Colonic mucosa (tissue), 4 donors: ENCODE measurements around the gene TMEM63A. TPM values are rescaled to one million over a fixed set of nuclear protein-coding genes. Genes with fewer than 3 reads are reported as not detected.

ENCODE experiments used
- DNase-seq: peaks from one replicate; pipeline ENCODE4 v3.0.0-alpha.2; 2020
- H3K27ac ChIP-seq: fragments of 200-600 bp; one replicate; pipeline ENCODE4 v1.8.0; 2021
- H3K27me3 ChIP-seq: fragments of 200-600 bp; one replicate; pipeline ENCODE4 v1.8.0; 2021
- H3K36me3 ChIP-seq: fragments of 200-600 bp; one replicate; pipeline ENCODE4 v1.8.0; 2021
- H3K4me1 ChIP-seq: fragments of 200-600 bp; one replicate; pipeline ENCODE4 v1.8.0; 2021; ENCODE audit warnings: mild to moderate bottlenecking
- H3K4me3 ChIP-seq: fragments of 200-600 bp; one replicate; pipeline ENCODE4 v1.8.0; 2021
- H3K9ac ChIP-seq, 2 donors: one replicate each; pipeline ENCODE4 v1.7.0; 2013; ENCODE audit warnings: control low read depth in 2 of 2, low read depth in 2 of 2, low read length in 2 of 2
- H3K9me3 ChIP-seq: fragments of 200-600 bp; one replicate; pipeline ENCODE4 v1.8.0; 2021
- CTCF ChIP-seq: fragments of 200-600 bp; IDR thresholded peaks from one replicate; pipeline ENCODE4 v1.8.0; 2022; ENCODE audit warnings: antibody characterized with exemption, mild to moderate bottlenecking
- intact Hi-C: fragments of 100-400 bp; cut with DNase I; formaldehyde crosslinking; loops from one replicate; pipeline ENCODE4 v1.14.1; 2022
- total RNA-seq, 2 donors: library from RNA; stranded (reverse); fragmentation: NEBNext Ultra II Directional in 1 of 2; extraction: Animal tissue kit (Norgen Biotek cat#: 25700) in 1 of 2; gene quantifications; one replicate each; pipeline ENCODE4 v1.2.1, GENCODE V29; 2021
- donor health status: healthy.
- donor health status: DM: no; HTN: no; CAD: no.
- donor health status: DM: no; HTN: no; CAD: no.

Gene TMEM63A
- total RNA-seq, 2 donors from 2014 or later = 124 to 165 TPM

- Histone ChIP-seq H3K9ac (no peak overlapping the region), H3K9me3 (no peaks in the 10 kb centered on the region), H3K4me3 (no peak overlapping the region), H3K4me1 (no peaks in the 10 kb centered on the region), H3K36me3 (no peaks in the 10 kb centered on the region), H3K27ac (no peak overlapping the region), H3K27me3 (no peaks in the 10 kb centered on the region)
- TF ChIP-seq CTCF = no peak
- intact Hi-C loops = no loop called here
- DNase-seq = no peak
These were observed 56.6 kb downstream of the TMEM63A start for GRCh38 chr1:225825607-225826007.

GRCh38 chr1:225825078-225825477, 57.1 kb downstream of the TMEM63A start:
- no peak for TF ChIP-seq CTCF
- H3K4me3 ChIP-seq = no peak overlapping the region
- intact Hi-C loops = no loop called here
- H3K27ac ChIP-seq = no peak overlapping the region
- no peak for DNase-seq
- H3K27me3 ChIP-seq = no peaks in the 10 kb centered on the region
- no peak overlapping the region for H3K9ac ChIP-seq
- no peaks in the 10 kb centered on the region for H3K36me3 ChIP-seq
- H3K9me3 ChIP-seq = no peaks in the 10 kb centered on the region
- no peaks in the 10 kb centered on the region for H3K4me1 ChIP-seq

GRCh38 chr1:225824533-225824941, 57.6 kb downstream of the TMEM63A start:
- Histone ChIP-seq H3K4me3 (no peak overlapping the region), H3K27me3 (no peaks in the 10 kb centered on the region), H3K9ac (no peak overlapping the region), H3K4me1 (no peaks in the 10 kb centered on the region), H3K27ac (no peak overlapping the region), H3K36me3 (no peaks in the 10 kb centered on the region), H3K9me3 (no peaks in the 10 kb centered on the region)
- TF ChIP-seq CTCF = no peak
- intact Hi-C loops = no loop called here
- no peak for DNase-seq

- Histone ChIP-seq H3K4me3 (no peak overlapping the region), H3K9me3 (no peaks in the 10 kb centered on the region), H3K36me3 (no peaks in the 10 kb centered on the region), H3K4me1 (no peaks in the 10 kb centered on the region), H3K27me3 (no peaks in the 10 kb centered on the region), H3K27ac (no peak overlapping the region), H3K9ac (no peak overlapping the region)
- no peak for TF ChIP-seq CTCF
- no peak for DNase-seq
- intact Hi-C loops = no loop called here
These were observed 58.3 kb downstream of the TMEM63A start for GRCh38 chr1:225823811-225824261.

GRCh38 chr1:225822655-225823403, 59.4 kb downstream of the TMEM63A start:
- DNase-seq = no peak
- intact Hi-C loops = no loop called here
- H3K9ac ChIP-seq = no peak overlapping the region
- H3K27ac ChIP-seq = no peak overlapping the region
- no peak overlapping the region for H3K4me3 ChIP-seq
- peaks cover 5% of the 10 kb centered on the region for H3K4me1 ChIP-seq
- no peak for TF ChIP-seq CTCF
- H3K27me3 ChIP-seq = no peaks in the 10 kb centered on the region
- no peaks in the 10 kb centered on the region for H3K36me3 ChIP-seq
- H3K9me3 ChIP-seq = no peaks in the 10 kb centered on the region
